K562 (cell line): ENCODE data around the gene PNPLA2. TPM values are rescaled to one million over a fixed set of nuclear protein-coding genes. Genes with fewer than 3 reads are reported as not detected.

ENCODE experiments used
- CHCHD3 ChIP-seq: fragments of 250-450 bp; sonication (Bioruptor Pico); IDR thresholded peaks from 2 replicates; pipeline ENCODE4 v2.1.2; 2022; ENCODE audit warnings: mild to moderate bottlenecking
- ELF2 ChIP-seq: fragments of 250-450 bp; sonication (Bioruptor Pico); IDR thresholded peaks from 2 replicates; pipeline ENCODE4 v1.5.0; 2021; ENCODE audit warnings: mild to moderate bottlenecking
- ETS1 ChIP-seq: conservative IDR thresholded peaks from 2 replicates; pipeline ENCODE4 v1.6.1; 2011; ENCODE audit warnings: low read depth, mild to moderate bottlenecking, low read length; ENCODE audit not compliant: control insufficient read depth
- FOS ChIP-seq: IDR thresholded peaks from 3 replicates; pipeline ENCODE4 v1.6.1; 2011; ENCODE audit not compliant: insufficient read length; ENCODE audit errors: extremely low read depth
- GMEB1 ChIP-seq: fragments of 250-450 bp; sonication (Bioruptor Pico); IDR thresholded peaks from 2 replicates; pipeline ENCODE4 v1.4.0; 2020; ENCODE audit warnings: mild to moderate bottlenecking
- HDAC2 ChIP-seq: fragments of 450-650 bp; IDR thresholded peaks from 2 replicates; pipeline ENCODE4 v1.6.1; 2016; ENCODE audit warnings: mild to moderate bottlenecking
- HNRNPL ChIP-seq: fragments of 200-400 bp; formaldehyde crosslinking; IDR thresholded peaks from 2 replicates; pipeline ENCODE4 v1.6.1; 2017; ENCODE audit warnings: low read depth, mild to moderate bottlenecking, low read length
- IRF9 ChIP-seq: fragments of 450-650 bp; IDR thresholded peaks from 2 replicates; pipeline ENCODE4 v1.6.1; 2016; ENCODE audit warnings: missing biosample characterization, missing genetic modification characterization
- LCOR ChIP-seq: sonication (generic); formaldehyde crosslinking; IDR thresholded peaks from 2 replicates; pipeline ENCODE4 v1.8.0; 2022; ENCODE audit warnings: mild to moderate bottlenecking, missing genetic modification reagents
- MYNN ChIP-seq, 2 experiments: sonication (generic); formaldehyde crosslinking in 1 of 2; IDR thresholded peaks; 2 replicates each; pipeline versions ENCODE4 v1.5.0 to v1.6.1; 2016 to 2020; ENCODE audit warnings: antibody characterized with exemption in 1 of 2, missing genetic modification reagents in 1 of 2
- NFIC ChIP-seq: fragments of 450-650 bp; IDR thresholded peaks from 2 replicates; pipeline ENCODE4 v1.6.1; 2017; ENCODE audit warnings: mild to moderate bottlenecking, inconsistent platforms
- PCBP1 ChIP-seq: fragments of 200-400 bp; formaldehyde crosslinking; IDR thresholded peaks from 2 replicates; pipeline ENCODE4 v1.6.1; 2018; ENCODE audit warnings: mild to moderate bottlenecking, low read depth, low read length; ENCODE audit not compliant: poor library complexity, severe bottlenecking
- PREB ChIP-seq: sonication (generic); formaldehyde crosslinking; IDR thresholded peaks from 2 replicates; pipeline ENCODE4 v1.8.1; 2023; ENCODE audit warnings: mild to moderate bottlenecking, missing genetic modification reagents
- RBM22 ChIP-seq: fragments of 200-400 bp; formaldehyde crosslinking; IDR thresholded peaks from 2 replicates; pipeline ENCODE4 v1.6.1; 2018; ENCODE audit warnings: low read length, low read depth; ENCODE audit not compliant: poor library complexity, severe bottlenecking
- SLC30A9 ChIP-seq: fragments of 250-450 bp; sonication (Bioruptor Pico); IDR thresholded peaks from 2 replicates; pipeline ENCODE4 v1.8.0; 2022; ENCODE audit warnings: mild to moderate bottlenecking, moderate library complexity
- SUPT5H ChIP-seq: fragments of 450-650 bp; IDR thresholded peaks from 2 replicates; pipeline ENCODE4 v1.6.1; 2016
- ZNF586 ChIP-seq: fragments of 450-650 bp; formaldehyde crosslinking; conservative IDR thresholded peaks from 2 replicates; pipeline ENCODE4 v1.4.0; 2020; ENCODE audit warnings: mild to moderate bottlenecking, moderate library complexity
- ZNF609 ChIP-seq: sonication (generic); formaldehyde crosslinking; IDR thresholded peaks from 2 replicates; pipeline ENCODE4 v1.8.1; 2023; ENCODE audit warnings: missing genetic modification reagents, mild to moderate bottlenecking, borderline replicate concordance
- polyA plus RNA-seq, 8 experiments: library from polyadenylated mRNA; depleted of rRNA in 4 of 8; stranded (reverse) in 5 of 8; unstranded in 3 of 8; fragments of >200 nt; fragmentation: Nextera tagmentation in 2 of 8; fragmentation: Illumina TruSeq in 1 of 8; extraction: Ambion mirVana in 2 of 8; extraction: Trizol in 1 of 8; gene quantifications; 2 replicates each; pipeline versions ENCODE4 v1.2.1 to v1.2.3, GENCODE V29; 2011 to 2014; ENCODE audit warnings: inconsistent platforms in 1 of 8, missing spikeins in 1 of 8
- total RNA-seq, 7 experiments: library from RNA; depleted of rRNA in 6 of 7; stranded (reverse); fragments of >200 nt in 6 of 7; fragmentation: Illumina TruSeq in 2 of 7; extraction: Trizol in 2 of 7; gene quantifications; 2 replicates each; pipeline versions ENCODE4 v1.2.1 to v1.2.3, GENCODE V29; 2011 to 2021; ENCODE audit warnings: low replicate concordance in 1 of 7

The PNPLA2 gene
- total and polyA plus RNA-seq, 9 of the 15 experiments (the other 6 are each of a cell fraction or from before 2014, with no cell fraction given) = 0.39 to 87.1 (median 8.4) TPM

DNA sequence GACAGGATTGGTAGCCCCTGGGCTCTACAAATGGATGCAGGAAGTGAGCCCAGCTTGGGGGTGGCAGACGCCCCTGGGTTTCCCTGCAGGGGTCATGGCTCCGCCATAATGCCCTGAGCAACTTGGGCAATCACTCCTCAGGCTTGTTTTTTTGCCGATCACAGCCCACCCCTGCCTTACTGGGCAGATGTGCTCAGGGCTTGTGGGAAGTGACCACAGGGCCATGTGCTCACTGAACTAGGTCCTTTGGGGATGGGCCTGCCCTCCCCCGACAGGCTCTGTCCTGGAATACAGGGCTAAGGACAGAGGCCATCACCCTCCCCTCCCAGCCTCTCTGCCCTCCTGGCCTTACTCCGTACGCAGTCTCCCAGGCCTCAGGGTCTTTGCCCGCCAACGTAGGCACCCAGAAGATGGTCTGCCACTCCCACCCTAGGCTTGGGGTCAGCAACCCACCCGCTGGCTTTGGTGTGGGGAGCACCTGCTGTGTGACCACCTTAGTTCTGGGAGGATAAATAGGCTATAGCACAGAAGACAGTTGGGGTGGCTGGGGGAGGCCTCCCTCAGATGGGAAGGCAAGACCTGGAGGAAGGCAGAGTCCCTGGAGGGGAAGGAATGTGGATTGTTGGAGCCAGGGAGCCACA, 5.1 kb upstream of the PNPLA2 start (continued):
- peak; percentile 86; the same call in 1 of the 2 replicates for TF ChIP-seq PREB
- TF ChIP-seq GMEB1 = no peak
- no peak for TF ChIP-seq NFIC
- TF ChIP-seq SUPT5H = peak; percentile 80
- TF ChIP-seq RBM22 = peak; percentile 78
- TF ChIP-seq IRF9 (tag) = no peak
- TF ChIP-seq HNRNPL = no peak
- no peak for TF ChIP-seq ETS1
- TF ChIP-seq HDAC2 = no peak
- 0 out of 2 replicates have a peak, but pooled peaks have one; percentile 66 for TF ChIP-seq LCOR (CRISPR knock-in tag)
- peak; percentile 26; the same call in 1 of the 2 replicates for TF ChIP-seq MYNN (IDR thresholded peaks at IDR 0.05)
- no peak for TF ChIP-seq MYNN (CRISPR knock-in tag; IDR thresholded peaks at IDR 0.05)
- TF ChIP-seq SLC30A9 (CRISPR knock-in tag) = no peak
- TF ChIP-seq ELF2 (CRISPR knock-in tag) = no peak
- no peak for TF ChIP-seq PCBP1
- no peak for TF ChIP-seq FOS
- no peak for TF ChIP-seq ZNF609 (CRISPR knock-in tag)
- no peak for TF ChIP-seq ZNF586 (CRISPR knock-in tag)
- TF ChIP-seq CHCHD3 (CRISPR knock-in tag) = no peak
